Measurements from ENCODE around the gene MAB21L3.

The MAB21L3 gene

GRCh38 chr1:116166011-116166571, 54.9 kb downstream of the MAB21L3 start:
- DNase-seq (ENCODE audit: low spot score) = no peak

- DNase-seq (ENCODE audit: low spot score) = no peak
Observed at GRCh38 chr1:116166655-116167054, 55.5 kb downstream of the MAB21L3 start.

- DNase-seq (ENCODE audit: low spot score) = no peak
Observed at GRCh38 chr1:116167625-116168276, 56.6 kb downstream of the MAB21L3 start.

- DNase-seq (ENCODE audit: low spot score) = peak; percentile 62
Observed at GRCh38 chr1:116168277-116169032, 57.3 kb downstream of the MAB21L3 start.

GRCh38 chr1:116169898-116170297, 58.7 kb downstream of the MAB21L3 start:
- no peak for DNase-seq (ENCODE audit: low spot score)

- no peak for DNase-seq (ENCODE audit: low spot score)
Observed at GRCh38 chr1:116170721-116171589, 59.8 kb downstream of the MAB21L3 start.

- no peak for DNase-seq (ENCODE audit: low spot score)
Observed at GRCh38 chr1:116172666-116173065, 61.5 kb downstream of the MAB21L3 start.

- DNase-seq (ENCODE audit: low spot score) = no peak
Observed at GRCh38 chr1:116175611-116176010, 64.4 kb downstream of the MAB21L3 start.

- DNase-seq (ENCODE audit: low spot score) = no peak
Observed at GRCh38 chr1:116176306-116176789, 65.1 kb downstream of the MAB21L3 start.

- DNase-seq (ENCODE audit: low spot score) = no peak
Observed at GRCh38 chr1:116177861-116178260, 66.7 kb downstream of the MAB21L3 start.

GRCh38 chr1:116178837-116179236, 67.6 kb downstream of the MAB21L3 start:
- no peak for DNase-seq (ENCODE audit: low spot score)

GRCh38 chr1:116179419-116179818, 68.2 kb downstream of the MAB21L3 start:
- DNase-seq (ENCODE audit: low spot score) = no peak

- DNase-seq (ENCODE audit: low spot score) = no peak
Observed at GRCh38 chr1:116179964-116180363, 68.8 kb downstream of the MAB21L3 start.

GRCh38 chr1:116182019-116182714, 71.0 kb downstream of the MAB21L3 start:
- no peak for DNase-seq (ENCODE audit: low spot score)
